ENCODE measurements around the gene CCDC91. TPM values are rescaled to one million over a fixed set of nuclear protein-coding genes. Genes with fewer than 3 reads are reported as not detected.

The CCDC91 gene
- polyA plus RNA-seq, 1 donor (not counting 4 experiments of a cell fraction or from before 2014, with no cell fraction given) = 26.5 TPM

- no peaks in the 10 kb centered on the region for H3K79me2 ChIP-seq (ENCODE audit: control insufficient read depth, insufficient read depth, low read length)
- H4K20me1 ChIP-seq (ENCODE audit: control insufficient read depth, extremely low read depth, insufficient read depth, low read length) = no peaks in the 10 kb centered on the region
- no peaks in the 10 kb centered on the region for H3K27me3 ChIP-seq (ENCODE audit: control insufficient read depth, extremely low read depth, insufficient read depth, low read length)
- H3K4me2 ChIP-seq (ENCODE audit: control insufficient read depth, extremely low read depth, insufficient read depth, low read depth, low read length) = no peak overlapping the region
- H3K9me1 ChIP-seq (ENCODE audit: control insufficient read depth, extremely low read depth, insufficient read depth, low read length) = no peaks in the 10 kb centered on the region
- no peak overlapping the region for H3K4me3 ChIP-seq (ENCODE audit: control insufficient read depth in 2 of 3, extremely low read depth in 1 of 3, insufficient read depth in 2 of 3, low read depth in 1 of 3, low read length in 3 of 3)
- no peaks in the 10 kb centered on the region for H3K4me1 ChIP-seq (ENCODE audit: control insufficient read depth, extremely low read depth, insufficient read depth, low read length)
- dilution Hi-C loops (cut with MboI; ENCODE audit: extremely low pct_ligation_motif_present, low sequenced_read_pairs) = no loop called here
- TF ChIP-seq CTCF (optimal IDR thresholded peaks at IDR 0.05 in 1 of 3, IDR thresholded peaks at IDR 0.05 in 1 of 3, conservative IDR thresholded peaks at IDR 0.05 in 1 of 3; ENCODE audit: extremely low read depth in 1 of 3, insufficient read depth in 2 of 3, low read length in 3 of 3) (no peak), EZH2 (IDR thresholded peaks at IDR 0.05; ENCODE audit: low read length) (no peak)
- H3K27ac ChIP-seq (ENCODE audit: control insufficient read depth, insufficient read depth, low read length) = no peak overlapping the region
- no peak for FAIRE-seq
- no peak overlapping the region for H3K9ac ChIP-seq (ENCODE audit: control insufficient read depth, extremely low read depth, insufficient read depth, low read length)
- no peaks in the 10 kb centered on the region for H3K9me3 ChIP-seq (ENCODE audit: control insufficient read depth, low read depth, low read length)
- DNase-seq (ENCODE audit: low read depth, low spot score) = no peak
- no peak overlapping the region for H2AFZ ChIP-seq (ENCODE audit: control insufficient read depth, low read length)
- no peaks in the 10 kb centered on the region for H3K36me3 ChIP-seq (ENCODE audit: control insufficient read depth in 2 of 2, extremely low read depth in 1 of 2, insufficient read depth in 2 of 2, low read length in 2 of 2)
These were observed 322.1 kb downstream of the CCDC91 start for GRCh38 chr12:28512406-28512805.

GRCh38 chr12:28512876-28513275, 322.6 kb downstream of the CCDC91 start:
- Histone ChIP-seq H4K20me1 (ENCODE audit: control insufficient read depth, extremely low read depth, insufficient read depth, low read length) (no peaks in the 10 kb centered on the region), H3K9me3 (ENCODE audit: control insufficient read depth, low read depth, low read length) (no peaks in the 10 kb centered on the region), H3K36me3 (ENCODE audit: control insufficient read depth in 2 of 2, extremely low read depth in 1 of 2, insufficient read depth in 2 of 2, low read length in 2 of 2) (no peaks in the 10 kb centered on the region), H3K9ac (ENCODE audit: control insufficient read depth, extremely low read depth, insufficient read depth, low read length) (no peak overlapping the region), H2AFZ (ENCODE audit: control insufficient read depth, low read length) (no peak overlapping the region), H3K4me1 (ENCODE audit: control insufficient read depth, extremely low read depth, insufficient read depth, low read length) (no peaks in the 10 kb centered on the region), H3K4me2 (ENCODE audit: control insufficient read depth, extremely low read depth, insufficient read depth, low read depth, low read length) (no peak overlapping the region), H3K27ac (ENCODE audit: control insufficient read depth, insufficient read depth, low read length) (no peak overlapping the region), H3K27me3 (ENCODE audit: control insufficient read depth, extremely low read depth, insufficient read depth, low read length) (no peaks in the 10 kb centered on the region), H3K79me2 (ENCODE audit: control insufficient read depth, insufficient read depth, low read length) (no peaks in the 10 kb centered on the region), H3K9me1 (ENCODE audit: control insufficient read depth, extremely low read depth, insufficient read depth, low read length) (no peaks in the 10 kb centered on the region), H3K4me3 (ENCODE audit: control insufficient read depth in 2 of 3, extremely low read depth in 1 of 3, insufficient read depth in 2 of 3, low read depth in 1 of 3, low read length in 3 of 3) (no peak overlapping the region)
- TF ChIP-seq EZH2 (IDR thresholded peaks at IDR 0.05; ENCODE audit: low read length) = no peak
- TF ChIP-seq CTCF (optimal IDR thresholded peaks at IDR 0.05 in 1 of 3, IDR thresholded peaks at IDR 0.05 in 1 of 3, conservative IDR thresholded peaks at IDR 0.05 in 1 of 3; ENCODE audit: extremely low read depth in 1 of 3, insufficient read depth in 2 of 3, low read length in 3 of 3) = no peak
- FAIRE-seq = no peak
- DNase-seq (ENCODE audit: low read depth, low spot score) = no peak
- dilution Hi-C loops (cut with MboI; ENCODE audit: extremely low pct_ligation_motif_present, low sequenced_read_pairs) = no loop called here
